Peyer's patch (tissue), 4 donors: ENCODE measurements around the gene ALDH8A1. TPM values are rescaled to one million over a fixed set of nuclear protein-coding genes. Genes with fewer than 3 reads are reported as not detected.
A peak's percentile ranks its signal among the peaks of the same experiment; 100 is the strongest.

Source experiments
- DNase-seq, 3 donors: peaks; one replicate each; pipeline ENCODE4 v3.0.0-alpha.2; 2017 to 2019
- H3K27ac ChIP-seq, 4 donors: fragments of 200-600 bp; sonication (generic); one replicate each; pipeline ENCODE4 v1.5.1; 2016 to 2019
- H3K27me3 ChIP-seq, 2 donors: fragments of 200-600 bp; sonication (generic); one replicate each; pipeline ENCODE4 v1.5.1; 2019
- H3K36me3 ChIP-seq, 3 donors: fragments of 200-600 bp; sonication (generic); one replicate each; pipeline ENCODE4 v1.5.1; 2016 to 2019
- H3K4me1 ChIP-seq, 4 donors: fragments of 200-600 bp; sonication (generic); one replicate each; pipeline ENCODE4 v1.5.1; 2016 to 2019
- H3K4me3 ChIP-seq, 4 donors: fragments of 200-600 bp; sonication (generic); 1 replicate in 3 of 4; 2 replicates in 1 of 4; pipeline ENCODE4 v1.5.1; 2016 to 2019; ENCODE audit warnings: mild to moderate bottlenecking in 1 of 4
- H3K9me3 ChIP-seq, 4 donors: fragments of 200-600 bp; sonication (generic); one replicate each; pipeline ENCODE4 v1.5.1; 2016 to 2019; ENCODE audit warnings: mild to moderate bottlenecking in 1 of 4
- CTCF ChIP-seq, 6 experiments: fragments of 450-650 bp in 4 of 6; fragments of 200-600 bp in 2 of 6; sonication (generic) in 1 of 6; IDR thresholded peaks; one replicate each; pipeline ENCODE4 v1.5.1; 2017 to 2019; ENCODE audit warnings: antibody characterized with exemption in 6 of 6, mild to moderate bottlenecking in 3 of 6, moderate library complexity in 1 of 6
- POLR2A ChIP-seq, 2 donors: fragments of 450-650 bp; IDR thresholded peaks; one replicate each; pipeline ENCODE4 v1.5.1; 2017; ENCODE audit warnings: antibody characterized with exemption in 2 of 2, mild to moderate bottlenecking in 2 of 2, moderate library complexity in 2 of 2
- total RNA-seq, 4 donors: library from RNA; depleted of rRNA; stranded (reverse); fragments of >200 nt; gene quantifications; one replicate each; pipeline ENCODE4 v1.1.0, GENCODE V29; 2016

ALDH8A1 gene
- total RNA-seq, 4 donors from 2014 or later, result 0.40 to 0.57 TPM; not detected in 2

GRCh38 chr6:134880487-134881190 lies 69.3 kb downstream of the ALDH8A1 start:
- DNase-seq, result no peak
- H3K4me1 ChIP-seq, result no peaks in the 10 kb centered on the region
- no peaks in the 10 kb centered on the region for H3K27me3 ChIP-seq
- no peaks in the 10 kb centered on the region for H3K9me3 ChIP-seq
- no peak overlapping the region for H3K4me3 ChIP-seq
- H3K27ac ChIP-seq, result no peak overlapping the region
- TF ChIP-seq POLR2A (IDR thresholded peaks at IDR 0.05), result no peak
- no peak for TF ChIP-seq CTCF (IDR thresholded peaks at IDR 0.05)
- H3K36me3 ChIP-seq, result no peaks in the 10 kb centered on the region

GRCh38 chr6:134878136-134878535 lies 71.8 kb downstream of the ALDH8A1 start:
- TF ChIP-seq CTCF (IDR thresholded peaks at IDR 0.05) (no peak), POLR2A (IDR thresholded peaks at IDR 0.05) (no peak)
- H3K4me1 ChIP-seq, result no peaks in the 10 kb centered on the region
- no peaks in the 10 kb centered on the region for H3K27me3 ChIP-seq
- no peaks in the 10 kb centered on the region for H3K36me3 ChIP-seq
- H3K27ac ChIP-seq, result no peak overlapping the region
- H3K4me3 ChIP-seq, result no peak overlapping the region
- DNase-seq, result no peak
- no peaks in the 10 kb centered on the region for H3K9me3 ChIP-seq

GRCh38 chr6:134875367-134875766 lies 74.5 kb downstream of the ALDH8A1 start:
- Histone ChIP-seq H3K36me3 (no peaks in the 10 kb centered on the region), H3K9me3 (no peaks in the 10 kb centered on the region), H3K4me3 (no peak overlapping the region), H3K27me3 (no peaks in the 10 kb centered on the region), H3K4me1 (no peaks in the 10 kb centered on the region), H3K27ac (no peak overlapping the region)
- DNase-seq, result no peak
- TF ChIP-seq POLR2A (IDR thresholded peaks at IDR 0.05) (no peak), CTCF (IDR thresholded peaks at IDR 0.05) (no peak)

- TF ChIP-seq POLR2A (IDR thresholded peaks at IDR 0.05) (no peak), CTCF (IDR thresholded peaks at IDR 0.05) (peak in 1 of 6 experiments; percentile 17)
- peak; percentile 36 to 64 (median 63) for DNase-seq
- Histone ChIP-seq H3K27me3 (no peaks in the 10 kb centered on the region), H3K4me1 (no peaks in the 10 kb centered on the region), H3K36me3 (no peaks in the 10 kb centered on the region), H3K4me3 (no peak overlapping the region), H3K9me3 (no peaks in the 10 kb centered on the region), H3K27ac (no peak overlapping the region)
Measured at GRCh38 chr6:134873500-134874388, 76.2 kb downstream of the ALDH8A1 start.

GRCh38 chr6:134870677-134871498 lies 79.0 kb downstream of the ALDH8A1 start:
- H3K9me3 ChIP-seq, result no peaks in the 10 kb centered on the region
- no peaks in the 10 kb centered on the region for H3K36me3 ChIP-seq
- no peak for DNase-seq
- no peak overlapping the region for H3K4me3 ChIP-seq
- H3K27me3 ChIP-seq, result no peaks in the 10 kb centered on the region
- TF ChIP-seq CTCF (IDR thresholded peaks at IDR 0.05), result no peak
- TF ChIP-seq POLR2A (IDR thresholded peaks at IDR 0.05), result no peak
- no peaks in the 10 kb centered on the region for H3K4me1 ChIP-seq
- H3K27ac ChIP-seq, result no peak overlapping the region
